ENCODE results near the gene SLC38A8.

GRCh38 chr16:84054271-84054670 lies 11.7 kb upstream of the SLC38A8 start:
- TF ChIP-seq CTCF (IDR thresholded peaks at IDR 0.05; ENCODE audit: low read depth, low read length) = no peak
- no peak for TF ChIP-seq EZH2phosphoT487 (IDR thresholded peaks at IDR 0.05; ENCODE audit: low read depth)
